Activated naive CD4-positive, alpha-beta T cell treated with anti-CD3 and anti-CD28 coated beads for 36 hours (primary cell): ENCODE data around the gene ZBTB46. TPM values are rescaled to one million over a fixed set of nuclear protein-coding genes. Genes with fewer than 3 reads are reported as not detected.

Experiments
- CTCF ChIA-PET: fragments of 350-600 bp; sonication (Branson Sonifier 250); formaldehyde crosslinking; loops from one replicate; lab custom pipeline; 2021; ENCODE audit warnings: antibody characterized with exemption; lab: Charles Lee
- DNase-seq: peaks from one replicate; pipeline ENCODE4 v3.0.0-alpha.2; 2020
- H3K27ac Mint-ChIP-seq: one replicate; pipeline ENCODE4 v1.8.0; 2021; ENCODE audit warnings: mild to moderate bottlenecking, mixed read lengths
- H3K27me3 Mint-ChIP-seq: one replicate; pipeline ENCODE4 v1.8.0; 2021; ENCODE audit warnings: low read depth, mixed read lengths
- H3K36me3 Mint-ChIP-seq: one replicate; pipeline ENCODE4 v1.8.0; 2021; ENCODE audit warnings: low read depth, mixed read lengths
- H3K4me1 Mint-ChIP-seq: one replicate; pipeline ENCODE4 v1.8.0; 2021; ENCODE audit warnings: low read depth, mixed read lengths
- H3K4me3 Mint-ChIP-seq: one replicate; pipeline ENCODE4 v1.8.0; 2021; ENCODE audit warnings: mild to moderate bottlenecking, moderate library complexity, mixed read lengths
- H3K9me3 Mint-ChIP-seq: one replicate; pipeline ENCODE4 v1.8.0; 2021; ENCODE audit warnings: mixed read lengths
- intact Hi-C: fragments of 100-400 bp; cut with micrococcal nuclease; formaldehyde crosslinking; loops from one replicate; pipeline ENCODE4 v1.15.1; 2023
- total RNA-seq, 2 experiments: library from RNA; stranded (reverse); gene quantifications; one replicate each; pipeline ENCODE4 v1.2.3, GENCODE V29; 2021

The ZBTB46 gene
- total RNA-seq, 2 experiments from 2014 or later = 0.17 to 0.20 TPM

DNA sequence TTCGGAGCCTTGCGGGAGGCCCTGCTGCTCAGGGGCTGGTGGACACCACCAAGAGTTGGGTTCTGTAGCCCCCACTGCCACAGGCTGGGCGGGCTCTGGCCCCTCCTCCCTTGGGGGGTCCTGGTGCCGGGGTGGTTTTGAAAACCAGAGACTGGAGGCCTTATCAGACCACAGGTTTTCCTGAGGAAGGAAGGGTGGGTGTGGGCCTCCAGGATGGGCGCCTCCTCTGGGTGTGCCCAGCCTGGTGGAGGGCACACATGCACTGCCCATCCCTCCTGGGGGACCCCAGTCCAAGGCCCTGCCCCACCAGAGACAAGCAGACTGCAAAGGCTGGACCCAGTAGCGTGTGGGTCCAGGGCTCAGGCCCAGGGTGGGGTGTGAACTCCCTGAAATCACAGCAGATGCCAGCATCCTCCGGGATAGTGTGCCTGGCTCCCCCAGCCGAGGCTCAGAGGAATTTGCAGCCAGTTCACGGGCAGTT, 13.5 kb upstream of the ZBTB46 start:
- H3K27ac Mint-ChIP-seq = no peak overlapping the region
- no peaks in the 10 kb centered on the region for H3K9me3 Mint-ChIP-seq
- CTCF ChIA-PET = no interaction called here
- intact Hi-C loops = no loop called here
- H3K4me3 Mint-ChIP-seq = no peak overlapping the region
- no peak for DNase-seq
- H3K27me3 Mint-ChIP-seq = peaks cover 34% of the 10 kb centered on the region
- peaks cover 6% of the 10 kb centered on the region for H3K4me1 Mint-ChIP-seq
- H3K36me3 Mint-ChIP-seq = no peaks in the 10 kb centered on the region

DNA sequence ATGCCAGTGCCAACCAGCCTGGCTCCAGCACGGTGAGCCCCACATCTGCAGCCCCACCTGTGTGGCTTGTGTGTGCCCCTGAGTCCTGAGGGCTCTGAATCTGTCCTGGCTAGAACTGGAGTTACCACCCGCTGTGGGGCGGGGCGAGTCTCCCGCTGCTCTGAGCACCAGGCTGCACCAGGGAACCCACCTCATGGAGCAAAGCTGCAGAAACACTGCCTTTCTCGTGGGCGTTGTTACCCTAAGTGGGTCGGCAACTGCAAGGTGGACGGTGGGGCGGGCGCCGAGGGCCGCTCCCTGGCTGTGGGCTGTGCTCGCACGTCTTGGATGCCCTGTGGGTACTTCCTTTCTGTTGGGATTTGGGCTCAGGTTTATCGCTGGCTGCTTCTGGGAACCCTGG, 12.7 kb upstream of the ZBTB46 start:
- Mint-ChIP-seq H3K4me3 (no peak overlapping the region), H3K9me3 (no peaks in the 10 kb centered on the region)

GRCh38 chr20:63843222-63843621, 12.2 kb upstream of the ZBTB46 start:
- H3K4me3 Mint-ChIP-seq = no peak overlapping the region
- no peaks in the 10 kb centered on the region for H3K9me3 Mint-ChIP-seq
- peaks cover 34% of the 10 kb centered on the region for H3K27me3 Mint-ChIP-seq
- H3K4me1 Mint-ChIP-seq = peaks cover 6% of the 10 kb centered on the region
- no peak for DNase-seq
- CTCF ChIA-PET = no interaction called here
- no peaks in the 10 kb centered on the region for H3K36me3 Mint-ChIP-seq
- no peak overlapping the region for H3K27ac Mint-ChIP-seq
- intact Hi-C loops = no loop called here

More for the DNA sequence above, 12.7 kb upstream of the ZBTB46 start:
- no peaks in the 10 kb centered on the region for H3K36me3 Mint-ChIP-seq
- H3K4me1 Mint-ChIP-seq = peaks cover 6% of the 10 kb centered on the region
- peaks cover 34% of the 10 kb centered on the region for H3K27me3 Mint-ChIP-seq
- intact Hi-C loops = no loop called here
- no peak for DNase-seq
- no peak overlapping the region for H3K27ac Mint-ChIP-seq
- CTCF ChIA-PET = no interaction called here

DNA sequence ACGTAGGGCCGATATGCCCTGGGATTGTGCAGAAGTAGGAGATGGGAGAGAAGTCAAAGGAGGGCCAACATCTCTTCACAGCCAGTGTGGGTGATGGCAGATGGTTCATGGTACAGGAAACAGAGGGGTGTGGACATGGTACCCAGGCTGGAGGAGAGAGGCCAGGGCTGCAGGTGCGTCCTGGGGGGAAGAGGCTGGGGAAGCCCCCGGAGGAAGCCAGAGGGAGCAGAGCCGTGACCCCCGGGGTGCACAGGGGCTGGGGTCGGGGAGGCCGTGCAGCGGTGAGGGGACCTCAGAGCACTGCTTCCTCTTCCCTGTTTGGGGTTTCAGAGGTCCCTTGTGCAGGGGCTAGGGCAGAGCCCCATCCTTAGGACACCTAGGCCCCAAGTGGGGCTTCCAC, 11.2 kb upstream of the ZBTB46 start:
- intact Hi-C loops = no loop called here
- H3K4me3 Mint-ChIP-seq = no peak overlapping the region
- H3K9me3 Mint-ChIP-seq = no peaks in the 10 kb centered on the region
- peaks cover 6% of the 10 kb centered on the region for H3K4me1 Mint-ChIP-seq
- DNase-seq = no peak
- no peak overlapping the region for H3K27ac Mint-ChIP-seq
- CTCF ChIA-PET = interaction anchor here (0.6 kb wide), 1 partner anchor 114 kb away, joined by 3 read pairs; no protein-coding TSS in a partner anchor
- H3K27me3 Mint-ChIP-seq = peaks cover 34% of the 10 kb centered on the region
- H3K36me3 Mint-ChIP-seq = no peaks in the 10 kb centered on the region

- intact Hi-C loops = no loop called here
- CTCF ChIA-PET = interaction anchor here (0.7 kb wide), 1 partner anchor 222 kb away, joined by 3 read pairs; no protein-coding TSS in a partner anchor
- no peaks in the 10 kb centered on the region for H3K36me3 Mint-ChIP-seq
Measured at GRCh38 chr20:63840405-63840828, 9.4 kb upstream of the ZBTB46 start.

DNA sequence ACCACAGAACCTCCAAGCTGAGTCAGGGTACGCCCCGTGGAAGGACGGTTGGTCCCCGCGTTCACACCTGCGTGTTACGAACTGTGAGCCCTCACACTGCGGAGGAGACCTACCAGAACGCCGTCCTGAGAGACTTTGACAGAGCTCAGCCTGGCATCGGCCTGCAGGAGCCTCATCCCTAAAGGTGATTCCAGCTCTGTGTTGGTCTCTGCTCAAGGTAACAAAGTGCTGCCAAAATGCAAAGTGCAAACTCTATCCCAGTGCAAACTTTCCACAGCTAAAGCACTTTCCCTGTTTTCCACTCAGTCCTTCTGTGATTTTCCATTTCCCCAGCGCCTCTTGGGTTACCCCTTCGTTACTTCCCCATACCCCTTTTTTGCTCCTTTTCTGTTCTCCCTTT, 8.6 kb upstream of the ZBTB46 start:
- DNase-seq = no peak
- Mint-ChIP-seq H3K4me3 (no peak overlapping the region), H3K9me3 (no peaks in the 10 kb centered on the region), H3K27ac (no peak overlapping the region), H3K36me3 (no peaks in the 10 kb centered on the region), H3K27me3 (peaks cover 21% of the 10 kb centered on the region), H3K4me1 (peaks cover 3% of the 10 kb centered on the region)
- CTCF ChIA-PET = interaction anchor here (0.7 kb wide), 1 partner anchor 222 kb away, joined by 3 read pairs; no protein-coding TSS in a partner anchor
- intact Hi-C loops = no loop called here

More at GRCh38 chr20:63840405-63840828, 9.4 kb upstream of the ZBTB46 start:
- H3K9me3 Mint-ChIP-seq = no peaks in the 10 kb centered on the region
- peaks cover 3% of the 10 kb centered on the region for H3K4me1 Mint-ChIP-seq
- H3K27ac Mint-ChIP-seq = no peak overlapping the region
- peaks cover 29% of the 10 kb centered on the region for H3K27me3 Mint-ChIP-seq
- no peak overlapping the region for H3K4me3 Mint-ChIP-seq
- no peak for DNase-seq

GRCh38 chr20:63837479-63837878, 6.4 kb upstream of the ZBTB46 start:
- Mint-ChIP-seq H3K9me3 (no peaks in the 10 kb centered on the region), H3K27ac (no peak overlapping the region), H3K4me1 (peaks cover 2% of the 10 kb centered on the region), H3K27me3 (peaks cover 14% of the 10 kb centered on the region), H3K4me3 (no peak overlapping the region), H3K36me3 (no peaks in the 10 kb centered on the region)
- DNase-seq = no peak
- intact Hi-C loops = no loop called here
- CTCF ChIA-PET = interaction anchor here (0.6 kb wide), 2 partner anchors 51 to 121 kb away, joined by 3 read pairs; no protein-coding TSS in a partner anchor

GRCh38 chr20:63836458-63837344, 5.6 kb upstream of the ZBTB46 start:
- H3K4me1 Mint-ChIP-seq = no peaks in the 10 kb centered on the region
- no peak for DNase-seq
- H3K27me3 Mint-ChIP-seq = peaks cover 11% of the 10 kb centered on the region
- intact Hi-C loops = no loop called here
- no peaks in the 10 kb centered on the region for H3K9me3 Mint-ChIP-seq
- CTCF ChIA-PET = interaction anchor here (0.6 kb wide), 1 partner anchor 121 kb away, joined by 3 read pairs; no protein-coding TSS in a partner anchor
- no peak overlapping the region for H3K4me3 Mint-ChIP-seq
- H3K36me3 Mint-ChIP-seq = no peaks in the 10 kb centered on the region
- H3K27ac Mint-ChIP-seq = no peak overlapping the region

GRCh38 chr20:63835021-63835858, 4.2 kb upstream of the ZBTB46 start:
- Mint-ChIP-seq H3K9me3 (no peaks in the 10 kb centered on the region), H3K27me3 (peaks cover 8% of the 10 kb centered on the region), H3K27ac (no peak overlapping the region), H3K4me3 (no peak overlapping the region), H3K36me3 (no peaks in the 10 kb centered on the region), H3K4me1 (no peaks in the 10 kb centered on the region)
- intact Hi-C loops = no loop called here
- no peak for DNase-seq
- CTCF ChIA-PET = no interaction called here

DNA sequence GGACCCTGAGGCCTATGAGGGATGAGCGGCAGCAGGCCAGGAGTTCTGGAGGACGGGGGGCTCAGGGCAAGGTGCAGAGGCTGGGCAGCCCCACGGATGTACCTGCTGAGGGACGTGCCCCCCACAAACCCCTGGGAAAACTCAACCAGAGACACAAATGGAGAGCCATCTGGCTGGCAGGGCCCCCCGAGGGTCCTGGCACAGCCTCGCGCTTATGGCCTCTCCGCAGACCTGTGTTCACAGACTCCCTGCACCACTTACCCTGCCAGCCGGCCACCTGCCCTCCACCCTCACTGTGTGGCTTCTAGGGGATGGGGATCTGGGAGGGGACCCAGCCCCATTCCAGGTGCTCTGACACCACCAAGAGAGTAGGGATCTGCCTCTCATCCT, 3.4 kb upstream of the ZBTB46 start:
- CTCF ChIA-PET = no interaction called here
- Mint-ChIP-seq H3K27ac (no peak overlapping the region), H3K9me3 (no peaks in the 10 kb centered on the region), H3K27me3 (peaks cover 15% of the 10 kb centered on the region), H3K4me3 (no peak overlapping the region), H3K4me1 (peaks cover 7% of the 10 kb centered on the region), H3K36me3 (no peaks in the 10 kb centered on the region)
- intact Hi-C loops = no loop called here
- DNase-seq = no peak

DNA sequence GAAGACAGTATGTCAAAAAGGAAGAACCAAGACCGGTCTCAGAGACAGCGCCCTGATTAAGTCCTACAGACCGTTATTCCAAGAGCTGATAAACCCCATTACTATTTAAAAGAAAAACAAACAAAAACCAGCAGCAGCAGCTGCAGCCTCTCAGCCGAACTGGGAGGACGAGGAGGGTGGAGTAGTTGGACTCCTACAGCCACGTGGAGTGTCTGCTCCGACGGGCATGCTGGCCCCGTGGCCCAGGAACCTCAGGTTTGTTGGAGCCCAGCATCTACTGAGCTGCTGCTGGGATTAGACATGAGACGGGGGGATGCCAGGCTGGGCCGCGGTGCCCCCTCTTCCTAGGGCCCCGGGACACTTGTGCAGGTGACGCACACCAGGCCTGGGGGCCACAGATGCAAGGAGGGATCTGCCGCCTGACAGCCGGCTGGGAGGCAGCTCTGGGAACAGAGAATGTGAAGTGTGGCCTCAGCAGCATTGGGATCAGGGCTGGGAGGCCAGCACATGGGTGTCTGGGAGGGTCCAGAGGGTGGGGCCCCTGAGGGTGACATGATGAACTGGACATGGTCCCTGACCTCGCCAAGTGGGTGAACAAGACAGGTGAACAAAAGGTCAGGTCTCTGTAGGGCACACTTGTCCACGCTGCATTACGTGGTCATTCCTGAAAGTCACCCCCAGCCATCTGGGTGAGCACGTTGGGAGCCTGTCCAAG, 2.9 kb upstream of the ZBTB46 start:
- Mint-ChIP-seq H3K9me3 (no peaks in the 10 kb centered on the region), H3K4me3 (no peak overlapping the region), H3K27me3 (peaks cover 20% of the 10 kb centered on the region), H3K36me3 (no peaks in the 10 kb centered on the region), H3K27ac (no peak overlapping the region), H3K4me1 (peaks cover 12% of the 10 kb centered on the region)
- intact Hi-C loops = no loop called here
- CTCF ChIA-PET = no interaction called here
- DNase-seq = no peak
